ENCODE measurements around the gene MSN. TPM values are rescaled to one million over a fixed set of nuclear protein-coding genes. Genes with fewer than 3 reads are reported as not detected.

The MSN gene
- total RNA-seq, 1 donor from 2014 or later = 77.5 TPM

DNA sequence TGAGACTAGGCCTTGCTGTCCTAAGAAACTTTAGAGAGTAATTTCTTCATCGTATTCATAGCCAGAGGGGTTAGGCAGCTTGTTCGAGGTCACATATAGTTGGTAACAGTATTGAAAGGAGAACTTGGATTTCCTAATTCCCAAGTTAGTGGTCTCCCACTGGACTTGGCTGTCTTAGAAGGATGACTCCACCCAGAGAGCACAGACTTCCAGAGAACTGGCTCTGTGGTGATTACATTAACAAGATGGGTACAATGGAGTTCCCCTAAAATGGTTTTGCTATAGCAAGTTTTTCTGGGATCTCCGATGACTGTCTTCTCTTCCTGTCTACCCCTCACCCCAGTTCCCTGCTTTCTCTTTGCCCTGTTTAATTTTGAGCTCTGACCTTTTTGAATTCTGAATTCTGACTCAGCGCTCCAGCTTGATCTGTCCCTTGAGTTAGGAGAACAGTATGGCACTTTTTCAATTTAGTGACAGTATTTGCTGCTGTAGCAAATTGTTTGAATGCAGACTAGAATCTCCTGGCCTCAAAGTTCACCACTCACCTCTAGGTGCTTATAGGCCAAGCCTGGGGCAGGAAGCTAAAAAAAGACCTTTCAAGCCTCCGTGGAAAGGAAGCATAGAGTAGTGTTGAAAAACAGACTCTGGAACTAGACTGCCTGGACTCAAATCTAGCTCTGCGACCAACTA, 6.9 kb downstream of the MSN start:
- no peak for DNase-seq

DNA sequence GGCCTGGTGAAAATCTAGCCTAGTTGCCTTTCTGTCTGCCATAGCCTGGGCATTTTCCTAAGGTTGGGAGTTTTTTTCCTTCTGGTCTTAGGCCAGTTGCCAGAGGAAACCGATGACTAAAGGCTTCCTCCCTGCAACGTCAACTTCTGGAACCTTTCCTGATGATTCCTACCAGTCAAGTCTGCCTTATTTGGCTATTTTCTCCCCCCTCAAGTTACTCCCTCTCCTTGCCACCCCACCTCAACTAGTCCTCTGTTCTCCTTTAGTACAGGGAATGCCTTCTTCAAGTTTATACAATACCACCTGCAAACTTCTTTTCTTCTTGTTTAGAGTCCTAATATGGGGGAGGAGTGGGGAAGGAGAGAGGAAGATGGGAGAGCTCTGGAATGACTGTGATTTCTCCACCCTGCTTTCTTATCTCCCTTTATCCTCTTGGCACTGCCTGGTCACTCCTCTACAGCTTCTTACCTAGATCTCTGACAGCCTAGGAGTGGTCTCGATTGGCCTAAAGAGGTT, 10.6 kb downstream of the MSN start:
- DNase-seq = peak; percentile 13

DNA sequence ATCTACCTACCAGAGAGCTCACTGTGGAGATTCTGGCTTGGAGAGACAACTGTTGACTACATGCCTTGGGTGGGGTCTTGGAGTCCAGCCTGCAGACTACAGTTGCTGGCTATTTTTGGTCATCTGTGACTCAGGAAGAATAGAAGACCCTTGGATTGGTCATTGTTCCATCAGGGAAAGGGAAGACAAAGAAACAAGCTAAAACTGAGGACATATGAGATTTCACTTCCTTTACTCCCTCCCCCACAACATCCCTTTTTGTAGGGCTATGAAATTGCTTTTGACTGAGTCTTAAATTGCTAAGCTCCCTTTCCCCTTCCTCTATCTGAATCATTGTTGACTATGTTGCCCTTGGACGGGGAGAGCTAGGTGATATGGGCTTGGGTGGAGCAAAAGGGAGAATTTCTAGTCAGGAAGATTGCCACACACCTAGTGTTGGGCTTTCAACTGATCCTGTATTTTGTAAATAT, 11.7 kb downstream of the MSN start:
- DNase-seq = no peak

DNA sequence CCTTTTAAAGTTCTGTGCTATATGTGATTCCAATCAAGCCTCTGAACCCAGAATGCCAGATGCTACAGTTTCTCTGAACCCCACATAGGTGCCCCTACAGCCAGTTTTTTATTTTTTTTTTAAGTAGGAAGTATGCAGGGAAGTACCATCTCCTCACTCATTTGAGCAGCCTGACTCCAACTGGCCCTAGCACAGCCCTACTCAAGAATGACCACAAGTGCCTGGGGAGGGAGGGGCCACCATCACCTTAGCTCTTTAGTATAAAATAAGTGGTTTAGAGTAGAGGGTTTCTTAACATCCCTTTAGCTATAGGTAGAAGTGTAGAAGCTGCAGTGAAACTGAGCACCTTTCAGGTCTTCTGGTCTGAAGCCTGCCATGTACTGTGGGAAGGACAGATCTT, 14.4 kb downstream of the MSN start:
- no peak for DNase-seq

DNA sequence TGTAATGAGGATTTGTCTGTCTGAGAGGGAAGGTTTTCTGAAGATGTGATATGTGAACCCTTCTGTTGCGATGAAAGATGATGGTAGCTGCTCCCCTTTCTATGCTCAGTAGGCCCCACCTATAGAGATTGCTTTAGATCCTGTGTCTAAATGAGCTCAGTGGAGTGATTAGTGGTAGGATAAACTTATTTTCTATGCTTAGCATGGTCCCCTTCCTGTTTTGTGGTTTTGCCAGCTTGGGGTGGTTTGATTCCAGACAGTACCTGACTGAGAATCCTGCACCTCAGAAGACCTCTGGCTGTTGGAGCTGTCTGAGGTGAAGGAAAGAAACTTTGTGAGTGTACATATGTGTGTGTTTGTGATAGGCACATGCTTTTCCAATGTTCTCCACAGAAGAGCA, 17.7 kb downstream of the MSN start:
- no peak for DNase-seq

DNA sequence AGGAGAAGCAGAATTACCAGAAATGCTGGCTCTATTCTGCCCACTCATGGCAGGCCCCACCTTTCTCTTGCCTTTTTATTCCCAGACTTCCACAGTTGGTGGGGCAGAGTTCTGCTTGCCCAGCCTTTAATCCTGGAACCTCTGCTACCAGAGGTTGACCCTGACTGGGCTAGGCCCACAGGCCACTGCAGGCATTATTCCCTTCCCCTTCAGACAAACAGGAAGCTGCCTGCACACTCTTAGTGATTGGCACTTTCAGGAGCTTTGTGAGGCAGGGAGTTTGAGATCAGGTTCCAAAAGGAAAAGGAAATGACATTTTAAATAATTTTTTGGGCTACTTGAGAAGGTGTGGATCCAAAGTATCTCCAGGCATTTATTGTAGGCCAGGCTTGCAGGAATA, 18.8 kb downstream of the MSN start:
- no peak for DNase-seq

DNA sequence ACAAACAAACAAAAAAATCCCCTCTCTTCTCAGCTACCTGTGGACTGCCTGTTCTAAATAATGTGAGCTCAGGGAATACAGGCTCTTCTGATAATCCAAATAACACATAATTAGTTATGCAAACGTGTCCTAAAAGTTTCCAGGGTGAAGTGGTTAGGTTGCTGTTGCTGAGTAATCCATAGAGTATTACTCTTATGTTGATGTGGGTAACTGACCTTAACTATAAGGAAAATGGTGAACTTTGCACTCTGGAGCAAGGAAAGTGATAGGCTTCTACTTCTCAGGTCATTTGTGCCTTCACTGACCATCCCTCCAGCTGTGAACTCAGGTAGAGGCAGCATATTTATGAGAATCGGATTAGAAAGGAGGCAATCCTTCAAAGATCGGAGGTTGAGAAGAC, 19.9 kb downstream of the MSN start:
- DNase-seq = no peak

DNA sequence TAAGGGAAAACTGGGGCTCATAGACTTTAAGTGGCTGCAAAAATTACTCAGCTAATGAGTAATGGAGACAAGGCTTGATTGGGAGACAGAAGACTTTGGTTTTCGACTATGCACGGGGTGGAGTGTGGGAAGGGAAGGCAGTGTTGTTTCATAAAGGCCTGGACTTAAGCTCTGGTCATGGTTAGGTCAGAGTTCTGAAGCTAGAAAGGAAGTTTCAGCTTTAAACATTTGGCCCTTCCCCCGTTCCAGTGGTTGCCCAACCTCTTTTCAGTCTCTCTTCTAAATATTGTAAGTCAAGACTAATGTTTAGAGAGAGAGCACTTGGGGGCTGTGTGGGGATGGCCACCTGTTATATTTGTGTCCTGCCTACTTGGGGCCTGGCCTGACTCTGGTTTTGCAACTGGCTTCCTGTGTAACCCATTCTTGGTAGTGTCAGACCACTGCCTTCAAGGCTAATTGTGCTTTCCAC, 21.0 kb downstream of the MSN start:
- no peak for DNase-seq

DNA sequence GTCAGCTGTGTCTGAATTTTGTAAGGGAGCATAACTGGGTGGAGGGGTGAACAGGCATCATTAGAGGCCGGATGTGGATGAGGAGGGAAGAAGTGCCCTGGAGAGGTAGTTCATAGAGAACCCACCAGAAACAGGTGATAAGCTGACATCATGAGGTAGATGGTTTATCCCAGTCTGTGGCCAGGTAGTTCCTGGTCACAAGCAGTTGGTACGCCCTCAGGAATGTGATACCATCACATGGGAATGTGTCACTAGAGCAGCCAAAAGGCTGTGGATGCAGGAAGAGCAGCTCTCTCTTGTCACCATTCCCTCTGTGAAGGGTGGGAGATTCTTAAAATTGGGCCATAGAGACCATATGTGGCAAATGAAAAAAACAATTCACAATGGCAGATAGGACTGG, 21.9 kb downstream of the MSN start:
- DNase-seq = no peak

DNA sequence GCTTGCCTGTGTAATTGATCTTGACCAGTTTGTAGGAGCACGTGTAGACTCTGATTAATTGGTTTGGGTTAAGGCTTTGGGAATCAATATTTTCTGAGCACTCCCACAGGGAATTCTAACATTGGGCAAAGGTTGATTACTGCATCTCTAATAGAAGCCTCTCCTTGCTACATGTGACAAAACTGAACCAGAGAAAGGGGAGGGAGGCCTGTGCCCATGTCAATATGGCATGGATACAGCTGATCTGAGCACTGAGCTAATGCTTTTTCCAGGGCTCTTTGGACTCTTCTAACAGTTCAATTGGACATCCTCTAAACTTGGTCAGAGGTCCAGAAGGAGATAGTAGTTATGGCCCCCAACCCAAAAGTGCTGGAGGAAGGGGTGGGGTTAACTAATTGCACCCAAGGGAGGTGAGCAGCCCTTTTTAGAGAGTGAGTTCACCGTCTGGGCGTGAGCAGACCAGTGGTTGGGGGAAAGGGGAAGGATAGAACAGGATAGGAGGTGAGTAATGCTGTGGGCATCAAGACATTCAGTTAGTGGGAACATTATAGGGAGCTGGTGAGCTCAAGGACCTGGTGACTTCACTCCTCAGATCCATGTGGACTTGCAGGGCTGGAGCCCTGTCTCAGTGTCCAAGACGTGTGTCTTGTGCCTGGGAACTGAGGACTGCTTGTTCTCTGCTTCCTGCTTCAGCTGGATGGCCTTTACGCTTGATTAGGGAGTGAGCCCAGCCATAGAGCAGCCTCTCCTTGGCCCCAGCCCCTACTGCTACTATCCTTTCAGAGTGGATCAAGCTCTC, 22.8 kb downstream of the MSN start:
- DNase-seq = no peak

DNA sequence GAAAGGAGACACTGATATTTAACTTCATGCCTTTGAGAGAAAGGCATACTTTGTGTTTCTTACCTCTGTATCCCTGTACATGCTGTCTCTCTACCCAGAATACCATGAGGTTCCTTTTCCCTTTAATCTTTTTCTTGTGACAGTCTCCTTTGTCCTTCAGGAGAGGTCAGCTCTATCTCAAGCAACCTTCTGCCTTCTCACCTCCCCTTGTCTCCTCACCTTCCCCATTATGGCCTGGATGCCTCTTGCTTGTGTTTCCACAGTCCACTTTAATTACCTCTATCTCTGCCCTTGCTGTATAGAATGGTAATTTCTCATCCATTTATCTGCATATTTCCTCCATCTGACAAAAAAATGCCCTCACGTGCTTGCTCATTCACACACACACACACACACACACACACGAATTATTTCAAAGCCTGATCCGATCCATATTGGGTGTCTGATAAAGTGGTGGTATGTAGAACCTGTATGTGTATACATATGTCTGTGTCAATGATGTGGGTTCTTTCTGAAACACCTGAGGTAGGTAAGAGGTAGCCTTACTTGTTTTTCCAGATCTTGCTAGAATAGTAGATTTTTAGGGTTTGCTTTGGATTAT, 28.5 kb downstream of the MSN start:
- no peak for DNase-seq

DNA sequence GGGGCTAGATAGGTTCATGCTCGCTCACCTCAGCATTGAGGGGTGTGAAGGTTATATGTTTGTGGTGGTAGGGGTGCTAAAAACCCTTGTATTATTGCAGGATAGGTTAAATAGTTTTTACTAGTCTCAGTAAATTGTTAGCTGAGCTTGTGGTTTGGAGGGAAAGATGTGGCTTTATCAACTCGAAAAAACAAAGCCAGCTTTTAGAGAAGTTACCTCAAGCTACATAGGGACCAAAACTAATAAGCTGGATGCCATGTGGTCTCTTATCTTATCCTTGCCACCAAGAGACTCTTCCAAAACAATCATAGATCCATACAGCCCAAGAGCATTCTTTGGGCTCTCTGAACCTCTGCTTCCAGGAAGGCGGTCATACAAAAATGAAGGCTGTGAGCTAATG, 29.2 kb downstream of the MSN start:
- DNase-seq = no peak

DNA sequence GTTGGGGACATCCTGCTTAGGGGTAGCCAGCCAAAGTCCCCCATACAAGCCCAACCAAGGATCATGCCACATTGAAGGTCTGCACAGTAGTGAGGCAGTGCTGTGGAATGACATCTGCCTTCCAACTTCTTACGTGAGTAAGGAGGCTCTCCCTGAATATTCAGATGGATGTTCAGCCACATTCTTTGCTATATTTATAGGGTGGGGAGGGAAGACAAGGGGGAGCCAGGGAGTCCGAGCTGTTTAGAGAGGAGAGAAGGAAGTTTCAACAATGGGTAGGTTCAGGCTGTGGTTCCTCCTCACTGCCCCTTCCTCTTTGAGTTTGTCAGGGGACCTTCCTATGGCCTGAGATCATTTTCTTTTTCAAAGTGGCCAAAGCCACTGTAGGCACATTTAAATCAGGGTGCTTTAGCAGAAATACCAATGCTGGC, 29.8 kb downstream of the MSN start:
- no peak for DNase-seq

DNA sequence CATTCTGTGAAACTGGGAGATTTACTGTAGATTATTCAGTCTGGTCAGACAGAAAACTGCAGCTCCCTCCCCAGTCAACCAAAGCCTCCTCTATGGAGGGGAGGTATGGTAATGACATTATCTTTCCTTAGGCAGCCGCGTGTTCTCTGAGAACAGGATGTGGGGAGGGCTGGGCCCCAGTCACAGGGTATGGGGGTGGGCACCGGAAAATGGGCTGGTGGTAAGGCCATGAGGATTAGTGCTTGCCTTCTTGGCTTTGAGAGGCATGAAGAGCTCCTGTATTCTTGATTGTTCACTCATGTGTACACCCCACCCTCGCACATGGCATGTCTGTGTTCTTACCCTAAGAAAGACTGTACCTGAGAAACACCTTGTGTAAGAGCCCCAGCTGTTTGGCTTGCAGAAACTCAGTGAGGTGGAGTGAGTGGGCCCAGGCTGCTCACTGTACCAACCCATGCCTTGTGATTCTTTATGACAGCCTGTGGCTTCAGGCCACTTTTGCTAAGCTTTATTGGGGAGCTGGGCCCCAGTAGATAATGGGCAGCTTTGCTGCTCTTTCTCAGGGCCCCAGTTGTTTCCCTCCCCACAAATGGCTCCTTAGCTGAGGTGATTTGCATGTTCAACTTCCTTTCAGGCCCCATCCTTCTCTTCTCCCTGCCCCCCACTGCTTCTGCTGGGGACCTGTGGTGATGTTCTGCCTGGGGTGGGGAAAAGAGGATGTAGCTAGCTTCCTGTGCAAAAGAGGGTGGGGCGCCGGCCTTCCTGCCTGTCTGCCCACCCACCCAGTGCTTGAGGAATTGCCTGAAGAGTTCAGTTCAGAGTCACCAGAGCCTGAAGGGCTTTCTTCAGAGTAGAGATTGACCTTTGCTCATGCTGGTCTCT, 30.7 kb downstream of the MSN start:
- DNase-seq = no peak

DNA sequence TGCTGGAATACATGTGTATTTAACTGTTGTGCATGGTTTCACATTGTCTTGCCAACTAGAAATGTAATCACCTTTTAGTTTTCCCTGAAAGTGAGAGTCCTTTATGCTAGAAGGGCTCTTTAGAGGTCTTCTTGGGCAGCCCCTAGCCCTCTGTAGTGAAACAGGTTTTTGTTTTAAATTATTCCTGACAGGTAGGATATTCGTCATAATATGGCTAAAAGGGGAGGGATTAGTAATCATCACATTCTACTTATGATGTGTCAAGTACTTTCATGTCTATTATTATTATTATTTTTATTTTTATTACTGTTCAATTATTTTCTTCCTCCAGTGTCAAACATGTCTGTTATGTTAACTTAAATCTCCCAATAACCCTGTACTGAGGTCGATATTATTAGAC, 35.5 kb downstream of the MSN start:
- DNase-seq = no peak

DNA sequence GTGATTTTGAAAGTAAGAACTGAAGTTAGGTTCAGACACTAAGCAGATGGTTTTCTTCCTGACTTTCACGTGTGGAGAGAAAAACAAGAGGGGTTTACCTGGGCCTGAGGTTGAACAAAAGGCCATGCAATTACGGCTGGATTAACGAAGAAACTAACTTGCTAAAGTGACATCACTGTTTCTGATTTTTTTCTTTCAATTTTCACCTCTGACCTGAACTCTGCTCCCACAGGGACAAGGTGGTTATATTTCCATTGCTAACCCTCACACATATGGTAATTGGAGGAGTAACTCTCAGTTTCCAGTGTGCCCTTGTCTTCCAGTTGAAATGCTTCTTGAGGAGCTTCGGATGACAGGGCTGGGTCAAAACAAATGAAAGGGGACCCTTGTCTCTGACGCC, 38.0 kb downstream of the MSN start:
- no peak for DNase-seq

DNA sequence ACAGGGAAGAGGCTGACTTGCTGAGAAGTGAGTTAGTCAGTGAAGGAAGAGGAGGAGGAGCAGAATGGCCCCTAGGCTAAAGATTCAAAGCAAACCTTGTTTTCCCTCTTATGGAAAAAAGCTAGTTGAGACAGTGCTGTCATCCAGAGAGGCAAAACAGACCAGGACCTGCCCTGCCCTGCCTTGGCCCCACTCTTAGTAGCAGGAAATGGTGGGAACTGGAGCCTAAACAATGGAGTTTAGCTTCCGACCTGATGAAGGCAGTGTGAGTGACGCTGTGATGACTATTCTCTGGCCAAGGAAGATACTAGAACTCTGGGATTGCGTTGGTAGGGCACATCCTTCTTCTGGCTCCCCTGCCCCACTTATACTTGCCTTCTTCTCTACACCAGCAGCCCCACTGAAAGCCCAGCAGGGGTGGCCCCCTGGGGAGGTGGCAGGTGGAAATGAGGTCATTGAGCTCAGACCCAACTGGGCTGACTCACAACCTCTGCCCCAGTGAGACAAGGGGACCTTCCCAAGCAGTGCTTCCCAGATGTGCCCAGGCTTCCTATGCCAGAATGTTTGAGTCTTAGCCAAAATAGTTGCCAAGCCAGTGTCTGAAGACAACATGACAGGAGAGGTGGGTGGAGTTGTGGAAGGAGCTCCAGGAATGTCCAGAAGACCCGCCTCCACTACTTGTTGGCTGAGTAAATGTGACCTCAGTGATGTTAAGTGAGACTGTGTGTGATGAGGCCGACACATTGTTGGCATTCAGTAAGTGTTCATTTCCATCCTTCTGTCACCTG, 38.8 kb downstream of the MSN start:
- peak; percentile 6 for DNase-seq

DNA sequence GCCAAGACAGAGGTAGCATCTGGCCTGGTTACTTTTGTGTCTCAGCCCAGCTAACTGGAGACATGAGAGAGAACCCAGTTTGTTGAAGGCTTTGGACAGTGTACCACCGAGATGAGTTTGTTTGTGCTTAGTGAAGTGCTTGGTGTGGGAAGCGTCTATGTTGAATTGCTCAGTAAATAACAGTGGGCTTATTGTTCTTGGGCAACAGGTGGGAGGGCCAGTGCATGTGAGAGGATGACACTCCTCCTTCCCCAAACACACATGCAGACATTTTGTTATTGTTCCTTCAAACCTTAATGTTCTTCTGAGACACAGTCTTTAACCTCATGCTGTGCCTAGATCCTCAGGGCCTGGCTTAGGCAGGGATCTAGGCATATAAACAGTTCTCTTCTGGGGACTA, 39.7 kb downstream of the MSN start:
- no peak for DNase-seq

DNA sequence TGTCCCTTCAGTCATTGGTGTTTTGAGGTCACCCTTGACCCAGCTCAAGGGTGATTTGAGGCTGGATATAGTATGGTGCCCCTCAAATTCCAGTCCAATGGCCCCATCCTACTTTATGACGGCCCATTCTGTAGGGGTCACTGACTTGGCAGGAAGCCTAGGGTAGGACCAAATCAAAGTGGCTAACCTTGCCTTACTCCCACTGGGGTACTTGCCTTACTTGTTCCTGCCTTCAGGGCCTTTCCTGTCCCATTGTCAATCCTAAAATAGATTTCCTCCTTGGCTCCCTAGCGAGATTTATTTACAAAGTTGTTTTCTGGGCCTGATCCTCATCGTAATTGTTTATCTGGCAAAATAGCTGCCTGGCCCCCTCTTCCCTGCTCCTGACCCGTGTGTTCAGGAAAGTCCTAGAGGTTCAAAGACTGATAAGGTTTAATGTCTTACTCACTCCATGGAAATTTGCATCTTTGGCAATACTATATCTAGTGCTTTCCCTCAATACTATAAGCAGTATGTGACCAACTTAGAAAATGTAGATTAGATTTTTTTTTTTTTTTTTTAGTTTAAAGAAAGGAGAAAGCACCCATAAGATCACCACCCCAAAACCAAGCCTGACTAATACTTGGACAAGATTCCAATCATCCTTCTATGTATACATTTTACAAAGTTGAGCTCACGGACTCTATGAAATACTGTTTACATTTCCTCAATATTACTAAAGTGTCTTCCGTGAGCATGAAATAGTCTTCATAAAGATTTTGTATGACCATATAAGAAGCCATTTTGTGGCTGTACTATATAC, 44.8 kb downstream of the MSN start:
- DNase-seq = no peak

DNA sequence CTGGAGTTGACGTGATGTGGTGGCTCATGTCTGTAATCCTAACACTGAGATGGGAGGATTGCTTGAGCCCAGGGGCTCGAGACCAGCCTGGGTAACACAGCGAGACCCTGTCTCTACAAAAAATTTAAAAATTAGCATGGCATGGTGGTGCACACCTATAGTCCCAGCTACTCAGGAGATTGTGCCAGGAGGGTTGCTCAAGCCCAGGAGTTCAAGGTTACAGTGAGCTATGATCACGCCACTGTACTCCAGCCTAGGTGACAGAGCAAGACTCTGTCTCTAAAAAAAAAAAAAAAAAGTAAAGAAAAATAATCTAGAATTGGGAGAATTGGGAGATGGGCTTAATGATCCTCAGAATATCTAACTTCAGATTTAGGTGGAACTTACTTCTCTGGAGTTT, 51.1 kb downstream of the MSN start:
- DNase-seq = no peak

Measured in skin of body (tissue), 2 donors.